SJCRH30 (cell line): ENCODE data around the gene KLK14. TPM values are rescaled to one million over a fixed set of nuclear protein-coding genes. Genes with fewer than 3 reads are reported as not detected.

ENCODE experiments used
- DNase-seq, 2 experiments: peaks; one replicate each; pipeline ENCODE4 v3.0.0-alpha.2; 2015 to 2020
- H3K27ac ChIP-seq: fragments of 250-450 bp; sonication (Bioruptor Pico); 2 replicates; pipeline ENCODE4 v1.5.1; 2020; ENCODE audit warnings: mild to moderate bottlenecking, moderate library complexity
- H3K27me3 ChIP-seq: fragments of 250-450 bp; sonication (Bioruptor Pico); 2 replicates; pipeline ENCODE4 v1.5.1; 2020; ENCODE audit warnings: mild to moderate bottlenecking, moderate library complexity
- H3K36me3 ChIP-seq: fragments of 250-450 bp; sonication (Bioruptor Pico); 2 replicates; pipeline ENCODE4 v1.5.1; 2020; ENCODE audit warnings: mild to moderate bottlenecking, moderate library complexity
- H3K4me1 ChIP-seq: fragments of 250-450 bp; sonication (Bioruptor Pico); 2 replicates; pipeline ENCODE4 v1.5.1; 2020; ENCODE audit warnings: mild to moderate bottlenecking, moderate library complexity
- H3K4me3 ChIP-seq: fragments of 250-450 bp; sonication (Bioruptor Pico); 2 replicates; pipeline ENCODE4 v1.5.1; 2020; ENCODE audit warnings: mild to moderate bottlenecking, moderate library complexity
- H3K9me3 ChIP-seq: fragments of 250-450 bp; sonication (Bioruptor Pico); replicated peaks from 2 replicates; pipeline ENCODE4 v1.5.1; 2020; ENCODE audit warnings: mild to moderate bottlenecking, moderate library complexity
- total RNA-seq: library from RNA; depleted of rRNA; stranded (reverse); fragments of >200 nt; shearing (Covaris generic); gene quantifications from 2 replicates; pipeline ENCODE4 v1.2.3, GENCODE V29; 2014; rRNA removed

Gene KLK14
- total RNA-seq, result not detected in 2 replicates

DNA sequence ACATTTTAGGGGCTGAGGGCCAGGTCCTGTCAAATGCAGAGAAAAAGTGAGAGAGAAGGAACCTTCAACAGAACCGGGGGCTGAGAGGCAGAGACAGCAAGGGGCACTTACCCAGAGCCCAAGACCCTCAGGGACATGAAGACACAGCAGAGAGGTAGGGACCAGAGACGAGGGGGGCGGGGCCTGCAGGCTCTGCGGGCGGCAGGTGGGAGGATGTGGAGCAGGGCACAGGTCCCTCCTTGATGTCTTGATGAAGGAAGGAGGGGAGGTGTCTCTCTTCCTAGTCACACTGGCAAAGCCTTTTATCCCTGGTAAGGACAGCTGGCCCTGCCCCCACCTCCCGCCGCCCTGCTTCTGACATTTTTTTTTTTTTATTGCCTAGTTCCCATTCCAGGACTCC is at the start of gene KLK14:
Gene KLK14, minus strand, starts transcription at position 277 of the 400 bp plus-strand sequence. Its CDS starts 273 bp downstream, at position 4.
- no peak for DNase-seq
- Histone ChIP-seq H3K9me3 (no peaks in the 10 kb centered on the region), H3K36me3 (no peaks in the 10 kb centered on the region), H3K27ac (no peak within 1 kb of the TSS), H3K4me1 (no peaks in the 10 kb centered on the region), H3K27me3 (peaks cover 10% of the 10 kb centered on the region), H3K4me3 (no peak within 1 kb of the TSS)

DNA sequence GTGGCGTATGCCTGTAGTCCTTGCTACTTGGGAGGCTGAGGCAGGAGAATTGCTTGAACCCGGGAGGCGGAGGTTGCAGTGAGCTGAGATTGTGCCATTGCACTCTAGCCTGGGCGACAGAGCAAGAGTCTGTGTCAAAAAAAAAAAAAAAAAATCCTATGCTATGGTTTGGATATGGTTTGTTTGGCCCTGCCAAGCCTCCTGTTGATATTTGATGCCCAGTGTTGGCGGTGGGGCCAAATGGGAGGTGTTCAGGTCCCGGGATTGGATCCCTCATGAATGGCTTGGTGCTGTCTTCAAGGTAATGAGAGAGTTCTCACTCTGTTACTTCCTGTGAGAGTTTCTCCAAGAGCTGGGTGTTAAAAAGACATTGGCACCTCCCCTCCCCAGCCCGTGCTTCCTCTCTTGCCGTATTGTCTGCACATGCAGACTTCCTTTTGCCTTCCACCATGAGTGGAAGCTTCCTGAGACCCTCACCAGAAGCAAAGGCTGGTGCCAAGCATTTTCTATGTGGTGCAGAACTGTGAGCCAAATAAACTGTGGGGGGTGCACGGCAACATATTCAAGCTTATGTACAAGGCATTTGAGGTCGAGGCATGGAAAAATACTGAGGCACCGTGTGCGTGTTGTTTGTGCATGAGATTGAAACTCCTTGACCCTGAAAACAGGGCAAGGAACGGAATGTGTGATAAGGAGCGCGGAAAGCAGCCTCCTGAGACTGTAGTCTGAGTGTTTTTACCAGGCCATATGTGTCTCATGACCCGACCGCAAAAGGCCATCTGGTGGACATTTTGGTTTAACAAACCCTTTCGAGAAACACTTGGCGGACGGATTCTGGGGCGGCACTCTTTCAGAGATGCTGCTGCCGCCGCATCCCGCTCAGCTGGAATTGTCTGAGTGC is 49.3 kb upstream of the KLK14 start:
- Histone ChIP-seq H3K27me3 (peaks cover 11% of the 10 kb centered on the region), H3K4me1 (0 out of 2 replicates have a peak, but pooled peaks cover 3% of the 10 kb centered on the region), H3K9me3 (no peaks in the 10 kb centered on the region), H3K27ac (no peak overlapping the region), H3K36me3 (no peaks in the 10 kb centered on the region), H3K4me3 (no peak overlapping the region)
- no peak for DNase-seq

DNA sequence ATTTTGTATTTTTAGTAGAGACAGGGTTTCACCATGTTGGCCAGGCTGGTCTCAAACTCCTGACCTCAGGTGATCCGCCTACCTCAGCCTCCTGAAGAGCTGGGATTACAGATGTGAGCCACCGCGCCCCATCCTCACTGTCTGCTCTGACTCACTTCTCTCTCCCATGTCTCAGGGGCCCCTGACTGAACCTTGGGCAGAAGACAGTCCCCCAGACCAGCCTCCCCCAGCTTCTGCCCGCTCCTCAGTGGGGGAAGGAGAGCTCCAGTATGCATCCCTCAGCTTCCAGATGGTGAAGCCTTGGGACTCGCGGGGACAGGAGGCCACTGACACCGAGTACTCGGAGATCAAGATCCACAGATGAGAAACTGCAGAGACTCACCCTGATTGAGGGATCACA is 47.0 kb upstream of the KLK14 start:
- 0 out of 2 replicates have a peak, but pooled peaks cover 3% of the 10 kb centered on the region for H3K4me1 ChIP-seq
- no peaks in the 10 kb centered on the region for H3K36me3 ChIP-seq
- H3K9me3 ChIP-seq, result no peaks in the 10 kb centered on the region
- H3K4me3 ChIP-seq, result no peak overlapping the region
- H3K27me3 ChIP-seq, result peaks cover 16% of the 10 kb centered on the region
- H3K27ac ChIP-seq, result no peak overlapping the region
- no peak for DNase-seq

DNA sequence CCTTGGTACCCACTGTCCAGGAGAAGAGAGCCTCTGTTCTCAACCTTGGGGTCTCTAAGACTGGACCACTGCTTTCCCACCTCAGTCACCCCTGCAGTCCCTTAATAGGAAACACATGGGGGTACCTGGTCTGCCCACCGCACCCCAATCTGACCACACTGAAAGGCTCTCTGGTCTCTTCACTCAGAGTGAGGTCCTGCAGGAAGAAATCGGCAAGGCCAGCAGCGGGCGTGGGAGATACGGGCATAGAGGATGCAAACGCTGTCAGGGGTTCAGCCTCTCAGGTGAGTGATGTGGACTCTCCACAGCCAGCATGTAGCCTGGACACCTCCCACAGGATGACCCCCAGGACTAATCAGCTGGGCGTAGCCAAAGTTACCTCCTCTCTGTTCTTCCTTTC is 45.5 kb upstream of the KLK14 start:
- H3K27ac ChIP-seq, result no peak overlapping the region
- DNase-seq, result no peak
- no peaks in the 10 kb centered on the region for H3K36me3 ChIP-seq
- no peak overlapping the region for H3K4me3 ChIP-seq
- H3K27me3 ChIP-seq, result peaks cover 16% of the 10 kb centered on the region
- no peaks in the 10 kb centered on the region for H3K9me3 ChIP-seq
- H3K4me1 ChIP-seq, result 0 out of 2 replicates have a peak, but pooled peaks cover 3% of the 10 kb centered on the region

DNA sequence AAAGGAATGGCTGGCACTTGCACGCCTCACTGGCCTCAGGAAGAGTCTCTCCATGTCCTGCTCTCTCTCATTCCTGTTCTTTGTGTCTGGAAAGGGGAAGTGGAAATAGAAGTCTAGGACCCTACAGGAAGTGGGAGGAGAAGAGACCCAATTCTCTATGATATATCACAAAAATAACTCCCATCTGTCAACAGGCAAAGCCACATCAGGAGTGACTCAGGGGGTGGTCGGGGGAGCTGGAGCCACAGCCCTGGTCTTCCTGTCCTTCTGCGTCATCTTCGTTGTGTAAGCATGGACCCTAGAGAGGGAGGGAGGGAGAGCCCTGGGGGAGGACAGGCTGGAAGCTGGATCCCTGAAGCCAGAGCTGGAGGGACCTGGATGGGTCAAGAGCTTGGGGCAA is 45.1 kb upstream of the KLK14 start:
- Histone ChIP-seq H3K36me3 (no peaks in the 10 kb centered on the region), H3K27ac (no peak overlapping the region), H3K9me3 (no peaks in the 10 kb centered on the region), H3K27me3 (peaks cover 16% of the 10 kb centered on the region), H3K4me3 (no peak overlapping the region), H3K4me1 (0 out of 2 replicates have a peak, but pooled peaks cover 3% of the 10 kb centered on the region)
- peak in 1 of 2 experiments; percentile 16 for DNase-seq

GRCh38 chr19:51127032-51127431 is 44.3 kb upstream of the KLK14 start:
- Histone ChIP-seq H3K27me3 (peaks cover 16% of the 10 kb centered on the region), H3K27ac (no peak overlapping the region), H3K4me1 (0 out of 2 replicates have a peak, but pooled peaks cover 3% of the 10 kb centered on the region), H3K36me3 (no peaks in the 10 kb centered on the region), H3K9me3 (no peaks in the 10 kb centered on the region), H3K4me3 (no peak overlapping the region)
- DNase-seq, result no peak

DNA sequence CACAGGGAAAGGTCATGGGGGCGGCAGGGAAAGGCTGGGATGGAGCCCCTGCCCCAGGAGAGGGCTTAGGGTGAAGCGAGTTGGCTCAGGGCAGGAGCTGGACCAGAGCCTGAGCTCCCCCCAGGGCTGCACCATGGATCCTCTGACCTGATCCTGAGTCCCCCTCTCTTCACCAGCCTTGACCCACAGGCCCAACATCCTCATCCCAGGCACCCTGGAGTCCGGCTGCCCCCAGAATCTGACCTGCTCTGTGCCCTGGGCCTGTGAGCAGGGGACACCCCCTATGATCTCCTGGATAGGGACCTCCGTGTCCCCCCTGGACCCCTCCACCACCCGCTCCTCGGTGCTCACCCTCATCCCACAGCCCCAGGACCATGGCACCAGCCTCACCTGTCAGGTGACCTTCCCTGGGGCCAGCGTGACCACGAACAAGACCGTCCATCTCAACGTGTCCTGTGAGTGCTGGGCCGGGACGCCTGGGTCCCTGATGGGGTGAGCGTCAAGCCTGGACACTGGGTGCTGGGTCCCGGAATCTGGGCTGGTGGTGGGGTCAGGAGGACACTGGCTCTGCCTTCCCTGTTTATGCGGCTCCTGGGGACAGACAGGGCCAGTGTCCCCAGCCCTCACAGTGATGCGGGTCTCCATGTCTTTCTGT is 42.9 kb upstream of the KLK14 start:
- 0 out of 2 replicates have a peak, but pooled peaks cover 3% of the 10 kb centered on the region for H3K4me1 ChIP-seq
- peaks cover 20% of the 10 kb centered on the region for H3K27me3 ChIP-seq
- no peak overlapping the region for H3K4me3 ChIP-seq
- H3K36me3 ChIP-seq, result no peaks in the 10 kb centered on the region
- no peak overlapping the region for H3K27ac ChIP-seq
- no peaks in the 10 kb centered on the region for H3K9me3 ChIP-seq
- DNase-seq, result no peak

GRCh38 chr19:51124729-51125128 is 42.0 kb upstream of the KLK14 start, which contains the start of gene SIGLEC9:
SIGLEC9 (plus strand) TSS chr19:51124906; CDS start chr19:51124975, 69 bp downstream.
- 0 out of 2 replicates have a peak, but pooled peaks cover 3% of the 10 kb centered on the region for H3K4me1 ChIP-seq
- H3K4me3 ChIP-seq, result no peak within 1 kb of the TSS
- H3K27ac ChIP-seq, result no peak within 1 kb of the TSS
- no peaks in the 10 kb centered on the region for H3K9me3 ChIP-seq
- peaks cover 21% of the 10 kb centered on the region for H3K27me3 ChIP-seq
- no peak for DNase-seq
- H3K36me3 ChIP-seq, result no peaks in the 10 kb centered on the region

- DNase-seq, result no peak
These were observed 41.5 kb upstream of the KLK14 start for GRCh38 chr19:51124216-51124615.

DNA sequence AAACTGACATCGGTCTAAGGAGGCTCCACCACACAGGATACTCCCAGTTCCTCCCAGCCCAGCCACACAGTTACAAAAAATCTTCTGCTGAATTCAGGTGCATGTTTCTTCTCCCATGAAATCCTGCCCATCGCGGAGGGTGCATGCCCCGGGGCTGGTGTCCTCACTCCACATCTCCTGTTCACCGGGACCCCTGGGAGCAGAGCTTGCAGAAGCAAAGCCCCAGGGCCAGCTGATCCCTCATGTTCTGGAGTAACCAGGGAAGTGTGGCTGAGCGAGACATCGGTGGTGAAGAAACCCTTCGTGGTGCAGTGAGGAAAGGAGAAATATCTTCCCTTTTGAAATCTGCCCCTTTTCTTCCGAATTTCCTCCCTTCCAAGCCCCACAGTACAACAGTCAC is 41.1 kb upstream of the KLK14 start:
- Histone ChIP-seq H3K27ac (no peak overlapping the region), H3K9me3 (no peaks in the 10 kb centered on the region), H3K36me3 (no peaks in the 10 kb centered on the region), H3K27me3 (peaks cover 19% of the 10 kb centered on the region; the same call in 1 of the 2 replicates), H3K4me3 (no peak overlapping the region), H3K4me1 (0 out of 2 replicates have a peak, but pooled peaks cover 2% of the 10 kb centered on the region)
- no peak for DNase-seq

More at GRCh38 chr19:51124216-51124615, 41.5 kb upstream of the KLK14 start:
- peaks cover 19% of the 10 kb centered on the region; the same call in 1 of the 2 replicates for H3K27me3 ChIP-seq
- no peaks in the 10 kb centered on the region for H3K36me3 ChIP-seq
- H3K27ac ChIP-seq, result no peak overlapping the region
- H3K4me3 ChIP-seq, result no peak overlapping the region
- H3K4me1 ChIP-seq, result 0 out of 2 replicates have a peak, but pooled peaks cover 3% of the 10 kb centered on the region
- no peaks in the 10 kb centered on the region for H3K9me3 ChIP-seq

DNA sequence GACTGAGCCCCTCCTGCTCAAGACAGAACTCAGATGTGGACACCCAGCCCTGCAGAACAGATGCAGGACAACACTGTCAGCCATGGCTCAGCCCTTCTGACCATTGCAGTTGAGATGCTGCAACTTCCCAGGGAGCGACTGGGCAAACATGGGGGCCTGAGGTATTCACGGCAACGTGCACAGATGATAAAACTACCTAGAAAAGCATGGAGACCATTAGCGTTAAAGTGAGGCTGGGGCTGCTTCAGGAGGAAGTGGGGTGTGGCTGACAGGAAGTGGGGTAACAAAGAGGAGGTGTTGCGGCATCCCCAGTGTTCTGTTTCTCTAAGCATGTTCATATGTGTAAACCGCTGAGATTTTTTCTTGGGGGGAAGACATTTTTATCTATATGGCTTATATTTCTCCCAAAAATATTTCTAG is 40.7 kb upstream of the KLK14 start:
- Histone ChIP-seq H3K27me3 (peaks cover 16% of the 10 kb centered on the region; the same call in 1 of the 2 replicates), H3K4me1 (no peaks in the 10 kb centered on the region), H3K9me3 (no peaks in the 10 kb centered on the region), H3K4me3 (no peak overlapping the region), H3K36me3 (no peaks in the 10 kb centered on the region), H3K27ac (no peak overlapping the region)
- no peak for DNase-seq

DNA sequence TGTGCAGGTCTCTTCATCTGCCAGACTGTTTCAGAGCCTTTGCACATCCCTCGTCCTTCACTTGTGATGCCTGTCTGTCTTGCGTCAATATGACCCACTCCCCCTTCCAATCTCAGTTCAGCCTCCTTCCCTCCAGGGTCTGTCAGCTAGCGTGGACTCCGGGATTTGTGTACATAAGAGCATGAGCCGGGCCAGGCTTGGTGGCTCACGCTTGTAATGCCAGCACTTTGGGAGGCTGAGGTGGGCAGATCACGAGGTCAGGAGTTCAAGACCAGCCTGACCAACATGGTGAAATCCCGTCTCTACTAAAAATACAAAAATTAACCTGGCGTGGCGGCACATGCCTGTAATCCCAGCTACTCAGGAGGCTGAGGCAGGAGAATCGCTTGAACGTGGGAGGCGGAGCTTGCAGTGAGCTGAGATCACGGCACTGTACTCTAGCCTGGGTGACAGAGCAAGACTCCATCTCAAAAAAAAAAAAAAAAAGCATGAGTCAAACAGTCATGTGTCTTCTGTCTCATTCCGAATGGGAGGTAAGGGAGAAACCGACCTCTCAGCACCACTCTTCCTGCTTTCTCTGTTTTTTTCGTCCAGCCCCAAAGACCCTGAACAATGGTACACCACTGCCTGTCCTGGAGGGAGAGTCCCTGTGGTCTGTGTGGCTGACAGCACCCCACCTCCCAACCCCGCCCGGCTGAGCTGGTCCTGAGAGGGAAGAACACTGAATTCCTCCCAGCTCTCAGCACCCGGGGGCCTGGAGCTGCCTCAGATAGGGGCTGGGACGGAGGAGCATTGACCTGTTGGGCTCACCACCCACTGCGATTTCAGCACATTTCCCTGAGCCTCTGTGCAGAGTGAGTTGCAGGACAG is 39.7 kb upstream of the KLK14 start:
- no peaks in the 10 kb centered on the region for H3K4me1 ChIP-seq
- no peaks in the 10 kb centered on the region for H3K9me3 ChIP-seq
- H3K36me3 ChIP-seq, result no peaks in the 10 kb centered on the region
- no peak for DNase-seq
- H3K4me3 ChIP-seq, result no peak overlapping the region
- no peak overlapping the region for H3K27ac ChIP-seq
- H3K27me3 ChIP-seq, result peaks cover 15% of the 10 kb centered on the region; the same call in 1 of the 2 replicates

DNA sequence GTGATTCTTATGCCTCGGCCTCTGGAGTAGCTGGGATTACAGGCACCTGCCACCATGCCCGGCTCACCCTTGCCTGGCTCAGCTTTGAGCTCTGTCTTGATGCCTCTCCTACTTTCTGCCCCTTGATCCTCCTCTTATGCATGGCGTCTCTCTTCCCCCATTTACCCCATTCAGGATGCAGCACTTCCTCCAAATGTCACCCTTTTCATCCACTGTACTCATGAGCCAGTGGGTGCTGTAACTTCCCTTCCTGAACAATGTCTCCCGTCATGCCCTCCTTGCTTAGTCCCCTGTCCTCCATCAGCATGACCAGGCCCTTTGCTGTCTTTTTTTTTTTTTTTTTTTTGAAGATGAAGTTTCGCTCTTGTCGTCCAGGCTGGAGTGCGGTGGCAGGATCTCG is 38.6 kb upstream of the KLK14 start:
- H3K36me3 ChIP-seq, result no peaks in the 10 kb centered on the region
- H3K27ac ChIP-seq, result no peak overlapping the region
- H3K27me3 ChIP-seq, result peaks cover 7% of the 10 kb centered on the region; the same call in 1 of the 2 replicates
- DNase-seq, result no peak
- H3K4me1 ChIP-seq, result no peaks in the 10 kb centered on the region
- no peaks in the 10 kb centered on the region for H3K9me3 ChIP-seq
- no peak overlapping the region for H3K4me3 ChIP-seq

- H3K27me3 ChIP-seq, result peaks cover 16% of the 10 kb centered on the region; the same call in 1 of the 2 replicates
- no peak overlapping the region for H3K4me3 ChIP-seq
- H3K36me3 ChIP-seq, result no peaks in the 10 kb centered on the region
- no peaks in the 10 kb centered on the region for H3K9me3 ChIP-seq
- no peak overlapping the region for H3K27ac ChIP-seq
- DNase-seq, result no peak
- no peaks in the 10 kb centered on the region for H3K4me1 ChIP-seq
These were observed 37.5 kb upstream of the KLK14 start for GRCh38 chr19:51120160-51120559.
